Upper lobe of left lung (tissue), 6 donors: ENCODE measurements around the gene SDSL. TPM values are rescaled to one million over a fixed set of nuclear protein-coding genes. Genes with fewer than 3 reads are reported as not detected.

Source experiments
- ATAC-seq, 2 donors: fragments of 200-7000 bp; cut with Tn5 transposase; one replicate each; pipeline ENCODE4 v1.9.1; 2022; ENCODE audit warnings: mild to moderate bottlenecking in 2 of 2, moderate library complexity in 2 of 2; ENCODE audit not compliant: low FRiP score in 2 of 2
- DNase-seq, 2 donors: peaks; one replicate each; pipeline ENCODE4 v3.0.0-alpha.2; 2019 to 2020
- H3K27ac ChIP-seq, 4 donors: fragments of 200-600 bp; sonication (generic); one replicate each; pipeline ENCODE4 v1.5.1; 2016 to 2019
- H3K27me3 ChIP-seq, 4 donors: fragments of 200-600 bp; sonication (generic); one replicate each; pipeline ENCODE4 v1.5.1; 2017 to 2019
- H3K36me3 ChIP-seq, 4 donors: fragments of 200-600 bp; sonication (generic); one replicate each; pipeline ENCODE4 v1.5.1; 2016 to 2019
- H3K4me1 ChIP-seq, 4 donors: fragments of 200-600 bp; sonication (generic); one replicate each; pipeline ENCODE4 v1.5.1; 2018 to 2019
- H3K4me3 ChIP-seq, 4 donors: fragments of 200-600 bp; sonication (generic); one replicate each; pipeline ENCODE4 v1.5.1; 2017 to 2019; ENCODE audit warnings: mild to moderate bottlenecking in 2 of 4, moderate library complexity in 1 of 4
- H3K9me3 ChIP-seq, 4 donors: fragments of 200-600 bp; sonication (generic); one replicate each; pipeline ENCODE4 v1.5.1; 2018 to 2019
- EP300 ChIP-seq, 4 donors: sonication (generic); formaldehyde crosslinking; IDR thresholded peaks; one replicate each; pipeline ENCODE4 v1.5.1; 2017; ENCODE audit warnings: antibody characterized with exemption in 4 of 4, control low read depth in 2 of 4
- POLR2A ChIP-seq, 4 donors: fragments of 450-650 bp; IDR thresholded peaks; one replicate each; pipeline ENCODE4 v1.5.1; 2016 to 2017; ENCODE audit warnings: antibody characterized with exemption in 4 of 4, mild to moderate bottlenecking in 2 of 4
- POLR2AphosphoS5 ChIP-seq, 2 donors: sonication (generic); formaldehyde crosslinking; IDR thresholded peaks; one replicate each; pipeline ENCODE4 v1.5.1; 2017; ENCODE audit warnings: antibody characterized with exemption in 2 of 2
- WGBS, 2 donors: methylation state at CpG; one replicate each; pipeline ENCODE4 v1.1.5; 2017 to 2018; 5-methylcytosine and 5-hydroxymethylcytosine counted together
- total RNA-seq, 6 donors: library from RNA; depleted of rRNA in 4 of 6; stranded (reverse); fragments of >200 nt in 4 of 6; gene quantifications; one replicate each; pipeline versions ENCODE4 v1.1.0 to v1.2.1, GENCODE V29; 2016 to 2021
- TF ChIP-seq, protein P1 (sequence below), 6 experiments: fragments of 450-650 bp in 4 of 6; fragments of 200-600 bp in 2 of 6; sonication (generic) in 2 of 6; IDR thresholded peaks; one replicate each; pipeline ENCODE4 v1.5.1; 2016 to 2019; ENCODE audit warnings: antibody characterized with exemption in 6 of 6
- donor health status: DM: no; HTN: no; CAD: no; lungs with moderate emphysema.
- donor health status: DM: no; HTN: yes; CAD: no; lungs with severe emphysema.

SDSL gene
- total RNA-seq, 6 donors from 2014 or later: 1.1 to 26.9 (median 9.1) TPM

DNA sequence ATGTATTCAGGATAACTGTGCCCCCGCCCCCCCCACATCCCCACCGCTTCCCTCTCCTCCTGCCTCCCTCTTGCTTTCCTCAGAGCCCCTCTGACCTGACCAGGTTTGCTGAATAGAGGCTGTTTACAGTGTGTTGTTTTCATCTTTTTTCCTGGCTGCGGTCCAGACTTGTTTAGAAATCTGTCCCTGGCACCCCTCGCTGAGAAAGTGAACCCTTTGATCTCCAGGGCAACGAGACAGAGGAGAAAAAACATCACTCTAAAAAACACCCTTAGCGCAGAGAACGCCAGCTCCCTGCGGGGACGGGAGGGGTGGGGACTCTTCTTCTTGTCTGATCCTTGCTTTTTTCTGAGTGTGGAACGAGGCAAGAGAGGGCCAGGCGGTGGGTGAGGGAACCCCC lies 41.0 kb upstream of the SDSL start:
- DNase-seq (no peak), ATAC-seq (no peak)
- Histone ChIP-seq H3K27me3 (no peaks in the 10 kb centered on the region), H3K4me1 (no peaks in the 10 kb centered on the region), H3K27ac (no peak overlapping the region), H3K9me3 (no peaks in the 10 kb centered on the region), H3K4me3 (no peak overlapping the region), H3K36me3 (peaks cover 0 to 76% (median 38%) of the 10 kb centered on the region in 4 donors)
- TF ChIP-seq, protein P1, sequence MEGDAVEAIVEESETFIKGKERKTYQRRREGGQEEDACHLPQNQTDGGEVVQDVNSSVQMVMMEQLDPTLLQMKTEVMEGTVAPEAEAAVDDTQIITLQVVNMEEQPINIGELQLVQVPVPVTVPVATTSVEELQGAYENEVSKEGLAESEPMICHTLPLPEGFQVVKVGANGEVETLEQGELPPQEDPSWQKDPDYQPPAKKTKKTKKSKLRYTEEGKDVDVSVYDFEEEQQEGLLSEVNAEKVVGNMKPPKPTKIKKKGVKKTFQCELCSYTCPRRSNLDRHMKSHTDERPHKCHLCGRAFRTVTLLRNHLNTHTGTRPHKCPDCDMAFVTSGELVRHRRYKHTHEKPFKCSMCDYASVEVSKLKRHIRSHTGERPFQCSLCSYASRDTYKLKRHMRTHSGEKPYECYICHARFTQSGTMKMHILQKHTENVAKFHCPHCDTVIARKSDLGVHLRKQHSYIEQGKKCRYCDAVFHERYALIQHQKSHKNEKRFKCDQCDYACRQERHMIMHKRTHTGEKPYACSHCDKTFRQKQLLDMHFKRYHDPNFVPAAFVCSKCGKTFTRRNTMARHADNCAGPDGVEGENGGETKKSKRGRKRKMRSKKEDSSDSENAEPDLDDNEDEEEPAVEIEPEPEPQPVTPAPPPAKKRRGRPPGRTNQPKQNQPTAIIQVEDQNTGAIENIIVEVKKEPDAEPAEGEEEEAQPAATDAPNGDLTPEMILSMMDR (IDR thresholded peaks at IDR 0.05): no peak
- no peak for TF ChIP-seq POLR2A (IDR thresholded peaks at IDR 0.05)
- 87 to 89% methylated on average over 11 of the region's 11 CpGs for WGBS, 2 donors

- Histone ChIP-seq H3K9me3 (no peaks in the 10 kb centered on the region), H3K4me1 (no peaks in the 10 kb centered on the region), H3K27me3 (no peaks in the 10 kb centered on the region), H3K36me3 (peaks cover 0 to 76% (median 40%) of the 10 kb centered on the region in 4 donors), H3K27ac (no peak overlapping the region), H3K4me3 (no peak overlapping the region)
- ATAC-seq (no peak), DNase-seq (no peak)
- TF ChIP-seq POLR2AphosphoS5 (IDR thresholded peaks at IDR 0.05): no peak
- TF ChIP-seq, protein P1 (IDR thresholded peaks at IDR 0.05): no peak
- WGBS, 2 donors: 96 to 98% methylated on average over 4 of the region's 4 CpGs
Observed at GRCh38 chr12:113382206-113382605, 40.0 kb upstream of the SDSL start.

- no peak for ATAC-seq
- Histone ChIP-seq H3K4me3 (no peak overlapping the region), H3K27ac (no peak overlapping the region), H3K36me3 (peaks cover 0 to 88% (median 53%) of the 10 kb centered on the region in 4 donors), H3K27me3 (no peaks in the 10 kb centered on the region), H3K9me3 (no peaks in the 10 kb centered on the region), H3K4me1 (no peaks in the 10 kb centered on the region)
- 84 to 92% methylated on average over 9 to 14 of the region's 14 CpGs for WGBS, 2 donors
- TF ChIP-seq EP300 (IDR thresholded peaks at IDR 0.05): no peak
- no peak for TF ChIP-seq POLR2A (IDR thresholded peaks at IDR 0.05)
- TF ChIP-seq, protein P1 (IDR thresholded peaks at IDR 0.05): no peak
- no peak for TF ChIP-seq POLR2AphosphoS5 (IDR thresholded peaks at IDR 0.05)
- DNase-seq: peak in 1 of 2 donors; percentile 72
Observed at GRCh38 chr12:113384778-113385177, 37.4 kb upstream of the SDSL start.

- no peaks in the 10 kb centered on the region for H3K27me3 ChIP-seq
- H3K9me3 ChIP-seq: no peaks in the 10 kb centered on the region
- no peak overlapping the region for H3K4me3 ChIP-seq
- no peak for TF ChIP-seq EP300 (IDR thresholded peaks at IDR 0.05)
- no peak for TF ChIP-seq POLR2A (IDR thresholded peaks at IDR 0.05)
- TF ChIP-seq, protein P1 (IDR thresholded peaks at IDR 0.05): no peak
- no peak for TF ChIP-seq POLR2AphosphoS5 (IDR thresholded peaks at IDR 0.05)
- H3K36me3 ChIP-seq: peaks cover 0 to 86% (median 51%) of the 10 kb centered on the region in 4 donors
- no peak for DNase-seq
- H3K4me1 ChIP-seq: no peaks in the 10 kb centered on the region
- 94 to 96% methylated on average over 6 of the region's 6 CpGs for whole genome bisulfite sequencing, 2 donors
- no peak for ATAC-seq
- H3K27ac ChIP-seq: no peak overlapping the region
Observed at GRCh38 chr12:113385282-113385882, 36.8 kb upstream of the SDSL start.

DNA sequence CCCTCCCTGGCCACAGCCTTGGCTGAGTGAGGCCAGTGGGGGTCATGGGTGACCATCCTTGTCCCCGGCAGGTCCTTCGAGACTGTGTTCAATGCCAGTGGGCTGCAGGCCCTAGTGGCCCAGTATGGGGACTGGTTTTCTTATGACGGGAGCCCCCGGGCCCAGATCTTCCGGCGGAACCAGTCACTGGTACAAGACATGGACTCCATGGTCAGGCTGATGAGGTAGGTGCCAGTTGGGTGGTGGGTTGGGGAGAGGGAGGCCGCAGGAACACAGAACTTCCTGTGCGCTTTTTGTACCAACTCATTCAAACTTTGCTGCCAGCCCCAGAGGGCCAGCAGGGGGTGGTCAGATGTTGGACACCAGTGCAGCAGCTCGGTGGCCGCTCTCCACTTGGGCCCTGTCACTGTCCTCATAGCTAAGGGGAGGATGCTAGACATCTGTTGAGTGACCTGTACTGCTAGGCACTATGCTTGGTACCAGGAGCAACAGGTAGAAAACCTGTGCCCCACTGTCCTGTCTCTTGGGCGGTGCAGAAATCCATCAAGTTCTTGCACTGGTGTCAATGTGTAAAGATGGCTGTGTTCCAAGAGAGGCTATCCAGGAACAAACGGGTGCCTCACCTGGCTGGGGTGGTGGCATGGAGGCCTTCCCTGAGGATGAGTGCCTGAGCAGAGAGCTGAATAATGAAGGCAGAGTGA lies 35.2 kb upstream of the SDSL start:
- TF ChIP-seq EP300 (IDR thresholded peaks at IDR 0.05) (no peak), POLR2A (IDR thresholded peaks at IDR 0.05) (no peak), POLR2AphosphoS5 (IDR thresholded peaks at IDR 0.05) (no peak)
- TF ChIP-seq, protein P1 (IDR thresholded peaks at IDR 0.05): no peak
- DNase-seq (no peak), ATAC-seq (no peak)
- H3K4me3 ChIP-seq: no peak overlapping the region
- no peaks in the 10 kb centered on the region for H3K9me3 ChIP-seq
- no peak overlapping the region for H3K27ac ChIP-seq
- 95 to 99% methylated on average over 3 to 12 of the region's 12 CpGs for WGBS, 2 donors
- H3K36me3 ChIP-seq: peaks cover 0 to 77% (median 42%) of the 10 kb centered on the region in 4 donors
- H3K27me3 ChIP-seq: no peaks in the 10 kb centered on the region
- no peaks in the 10 kb centered on the region for H3K4me1 ChIP-seq
